ENCODE results near the gene RAB10.

GRCh38 chr2:26114151-26114550 lies 80.3 kb downstream of the RAB10 start:
- TF ChIP-seq CTCF (IDR thresholded peaks at IDR 0.05; ENCODE audit: insufficient read depth, low read depth, low read length) (no peak), EZH2 (IDR thresholded peaks at IDR 0.05; ENCODE audit: insufficient read depth, low read length) (no peak)

Measured in astrocyte (in vitro differentiated cells and primary cell).